HEK293T (cell line): Measurements from ENCODE around the gene FLRT2.

Source experiments
- CTCF ChIA-PET: fragments of 350-600 bp; formaldehyde crosslinking; extraction: SDS; loops from one replicate; lab custom pipeline; 2021; ENCODE audit warnings: antibody characterized with exemption, inconsistent platforms; lab: Yijun Ruan, JAX
- POLR2A ChIA-PET: fragments of 350-600 bp; formaldehyde crosslinking; extraction: SDS; loops from one replicate; lab custom pipeline; 2020; ENCODE audit warnings: antibody characterized with exemption, inconsistent platforms; lab: Yijun Ruan, JAX
- DNase-seq: peaks from one replicate; pipeline ENCODE4 v3.0.0; 2012; ENCODE audit warnings: mixed read lengths; ENCODE audit errors: extremely low spot score
- ARNT ChIP-seq: fragments of 450-650 bp; IDR thresholded peaks from 2 replicates; pipeline ENCODE4 v1.6.1; 2017; ENCODE audit warnings: mild to moderate bottlenecking
- BHLHE40 ChIP-seq: fragments of 450-650 bp; IDR thresholded peaks from 2 replicates; pipeline ENCODE4 v1.6.1; 2016; ENCODE audit warnings: mild to moderate bottlenecking, moderate library complexity, borderline replicate concordance
- CTBP1 ChIP-seq: fragments of 450-650 bp; IDR thresholded peaks from 2 replicates; pipeline ENCODE4 v1.6.1; 2016; ENCODE audit warnings: borderline replicate concordance
- ELF4 ChIP-seq: fragments of 450-650 bp; IDR thresholded peaks from 2 replicates; pipeline ENCODE4 v1.6.1; 2017; ENCODE audit warnings: antibody characterized with exemption
- FOXA1 ChIP-seq: fragments of 450-650 bp; IDR thresholded peaks from 2 replicates; pipeline ENCODE4 v1.6.1; 2016; ENCODE audit warnings: mild to moderate bottlenecking
- FOXK2 ChIP-seq: fragments of 450-650 bp; IDR thresholded peaks from 2 replicates; pipeline ENCODE4 v1.6.1; 2016; ENCODE audit warnings: mild to moderate bottlenecking
- FOXM1 ChIP-seq: fragments of 450-650 bp; IDR thresholded peaks from 2 replicates; pipeline ENCODE4 v1.6.1; 2017; ENCODE audit warnings: mild to moderate bottlenecking, borderline replicate concordance
- HDGF ChIP-seq: fragments of 450-650 bp; IDR thresholded peaks from 2 replicates; pipeline ENCODE4 v1.6.1; 2017; ENCODE audit warnings: antibody characterized with exemption, borderline replicate concordance
- L3MBTL2 ChIP-seq: fragments of 450-650 bp; conservative IDR thresholded peaks from 2 replicates; pipeline ENCODE4 v1.6.1; 2016; ENCODE audit warnings: mild to moderate bottlenecking
- LEF1 ChIP-seq: fragments of 450-650 bp; IDR thresholded peaks from 2 replicates; pipeline ENCODE4 v1.6.1; 2017; ENCODE audit warnings: mild to moderate bottlenecking, borderline replicate concordance
- NFRKB ChIP-seq: fragments of 450-650 bp; IDR thresholded peaks from 2 replicates; pipeline ENCODE4 v1.6.1; 2016; ENCODE audit warnings: mild to moderate bottlenecking, moderate library complexity
- SP1 ChIP-seq: fragments of 450-650 bp; IDR thresholded peaks from 2 replicates; pipeline ENCODE4 v1.6.1; 2017
- SUZ12 ChIP-seq: fragments of 450-650 bp; IDR thresholded peaks from 2 replicates; pipeline ENCODE4 v1.6.1; 2016; ENCODE audit warnings: mild to moderate bottlenecking
- TARDBP ChIP-seq: fragments of 450-650 bp; IDR thresholded peaks from 2 replicates; pipeline ENCODE4 v1.6.1; 2016
- ZNF384 ChIP-seq: fragments of 450-650 bp; IDR thresholded peaks from 2 replicates; pipeline ENCODE4 v1.6.1; 2016
- TF ChIP-seq, protein P1 (sequence below): fragments of 450-650 bp; IDR thresholded peaks from 2 replicates; pipeline ENCODE4 v1.6.1; 2016

The FLRT2 gene

DNA sequence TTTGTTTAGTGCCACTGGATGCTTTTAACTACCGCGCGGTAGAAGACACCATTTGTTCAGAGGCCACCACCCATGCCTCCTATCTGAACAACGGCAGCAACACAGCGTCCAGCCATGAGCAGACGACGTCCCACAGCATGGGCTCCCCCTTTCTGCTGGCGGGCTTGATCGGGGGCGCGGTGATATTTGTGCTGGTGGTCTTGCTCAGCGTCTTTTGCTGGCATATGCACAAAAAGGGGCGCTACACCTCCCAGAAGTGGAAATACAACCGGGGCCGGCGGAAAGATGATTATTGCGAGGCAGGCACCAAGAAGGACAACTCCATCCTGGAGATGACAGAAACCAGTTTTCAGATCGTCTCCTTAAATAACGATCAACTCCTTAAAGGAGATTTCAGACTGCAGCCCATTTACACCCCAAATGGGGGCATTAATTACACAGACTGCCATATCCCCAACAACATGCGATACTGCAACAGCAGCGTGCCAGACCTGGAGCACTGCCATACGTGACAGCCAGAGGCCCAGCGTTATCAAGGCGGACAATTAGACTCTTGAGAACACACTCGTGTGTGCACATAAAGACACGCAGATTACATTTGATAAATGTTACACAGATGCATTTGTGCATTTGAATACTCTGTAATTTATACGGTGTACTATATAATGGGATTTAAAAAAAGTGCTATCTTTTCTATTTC is 93.2 kb downstream of the FLRT2 start:
- no peak for DNase-seq
- TF ChIP-seq ZNF384 = no peak
- TF ChIP-seq TARDBP = no peak
- no peak for TF ChIP-seq L3MBTL2
- no peak for TF ChIP-seq CTBP1
- no peak for TF ChIP-seq FOXK2
- no peak for TF ChIP-seq HDGF
- TF ChIP-seq SP1 = no peak
- TF ChIP-seq FOXA1 = no peak
- no peak for TF ChIP-seq BHLHE40
- TF ChIP-seq, protein P1, sequence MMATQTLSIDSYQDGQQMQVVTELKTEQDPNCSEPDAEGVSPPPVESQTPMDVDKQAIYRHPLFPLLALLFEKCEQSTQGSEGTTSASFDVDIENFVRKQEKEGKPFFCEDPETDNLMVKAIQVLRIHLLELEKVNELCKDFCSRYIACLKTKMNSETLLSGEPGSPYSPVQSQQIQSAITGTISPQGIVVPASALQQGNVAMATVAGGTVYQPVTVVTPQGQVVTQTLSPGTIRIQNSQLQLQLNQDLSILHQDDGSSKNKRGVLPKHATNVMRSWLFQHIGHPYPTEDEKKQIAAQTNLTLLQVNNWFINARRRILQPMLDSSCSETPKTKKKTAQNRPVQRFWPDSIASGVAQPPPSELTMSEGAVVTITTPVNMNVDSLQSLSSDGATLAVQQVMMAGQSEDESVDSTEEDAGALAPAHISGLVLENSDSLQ = no peak
- POLR2A ChIA-PET = no interaction called here
- CTCF ChIA-PET = no interaction called here

DNA sequence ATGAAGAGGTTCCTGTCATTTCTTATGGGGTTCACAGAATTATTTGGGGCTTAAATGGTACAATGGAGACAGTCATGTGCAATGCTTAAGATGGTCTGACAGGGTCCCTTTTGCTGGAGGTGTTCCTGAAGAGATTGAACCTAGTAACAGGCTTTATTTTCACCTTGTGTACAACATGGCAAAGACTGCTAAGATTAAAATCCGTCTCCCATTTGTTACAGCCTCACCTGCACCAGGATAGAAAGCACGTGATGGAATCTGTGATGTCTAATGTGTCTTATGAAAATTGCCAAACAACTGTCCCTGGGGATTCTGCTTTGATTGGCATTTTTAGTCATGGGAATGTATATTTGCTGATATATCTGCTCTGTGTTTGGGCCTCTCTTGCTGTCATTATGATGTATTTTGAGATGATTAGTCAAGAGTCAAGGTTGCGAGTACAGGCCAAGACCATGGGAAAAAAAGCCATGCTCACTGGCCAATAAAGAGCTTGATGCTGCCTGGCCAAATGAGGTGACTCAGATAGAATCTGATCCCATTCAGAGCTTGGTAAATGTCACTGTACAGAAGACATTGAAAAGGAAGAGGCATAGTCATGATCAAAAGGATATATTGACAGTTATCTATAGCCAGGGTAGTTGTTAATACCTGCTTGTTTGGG is 96.1 kb downstream of the FLRT2 start:
- DNase-seq = no peak
- ChIA-PET CTCF (no interaction called here), POLR2A (no interaction called here)
- no peak for TF ChIP-seq HDGF
- TF ChIP-seq LEF1 = no peak
- TF ChIP-seq CTBP1 = no peak
- no peak for TF ChIP-seq NFRKB
- no peak for TF ChIP-seq ARNT
- no peak for TF ChIP-seq TARDBP
- TF ChIP-seq SP1 = no peak
- TF ChIP-seq BHLHE40 = no peak
- TF ChIP-seq ZNF384 = no peak
- TF ChIP-seq ELF4 = no peak
- no peak for TF ChIP-seq FOXK2
- no peak for TF ChIP-seq FOXA1
- no peak for TF ChIP-seq SUZ12
- no peak for TF ChIP-seq L3MBTL2
- TF ChIP-seq, protein P1 = no peak
- TF ChIP-seq FOXM1 = no peak

DNA sequence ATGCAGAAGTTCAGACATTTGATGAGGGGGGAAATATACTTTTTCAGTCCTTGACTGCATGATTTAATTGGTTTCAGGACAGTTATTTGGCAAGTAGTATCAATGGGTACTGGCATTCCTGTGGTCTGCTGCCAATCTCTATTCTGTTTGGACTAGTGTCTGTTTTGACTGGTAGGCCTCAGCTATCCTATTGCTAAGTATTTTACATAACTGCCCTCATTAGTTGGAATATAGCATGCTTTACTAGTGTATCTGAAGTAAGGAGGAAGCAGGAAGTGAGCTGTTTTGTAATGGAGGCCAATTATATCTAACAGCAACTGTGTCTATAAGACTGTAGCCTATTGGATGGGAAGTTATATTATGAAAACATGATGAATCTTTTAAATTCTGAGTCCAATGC is 104.3 kb downstream of the FLRT2 start:
- CTCF ChIA-PET = no interaction called here
- POLR2A ChIA-PET = no interaction called here
- TF ChIP-seq FOXK2 (no peak), BHLHE40 (no peak), SP1 (no peak)
- no peak for DNase-seq

DNA sequence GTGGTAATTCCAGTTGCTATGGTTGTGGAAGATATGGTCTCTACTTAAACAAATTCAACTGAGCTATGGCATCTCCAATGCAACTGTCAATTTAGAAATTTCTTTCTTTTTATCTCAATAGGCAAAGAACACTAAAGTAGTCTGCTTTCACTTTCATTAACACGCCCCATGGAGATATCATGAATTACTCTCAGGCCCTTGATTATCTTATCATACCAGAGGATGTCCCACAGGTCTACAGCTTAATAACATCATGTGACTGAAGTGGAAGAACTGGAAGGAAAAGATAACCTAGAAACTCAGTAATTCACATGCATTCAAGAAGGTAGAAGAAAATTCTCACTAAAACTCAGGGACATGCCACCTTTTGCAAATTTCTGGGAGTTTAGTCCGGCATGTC is 114.3 kb downstream of the FLRT2 start:
- no peak for DNase-seq
- CTCF ChIA-PET = no interaction called here
- POLR2A ChIA-PET = no interaction called here
- TF ChIP-seq NFRKB = no peak
- TF ChIP-seq SUZ12 = no peak
- no peak for TF ChIP-seq LEF1
- no peak for TF ChIP-seq FOXM1
- TF ChIP-seq HDGF = no peak

DNA sequence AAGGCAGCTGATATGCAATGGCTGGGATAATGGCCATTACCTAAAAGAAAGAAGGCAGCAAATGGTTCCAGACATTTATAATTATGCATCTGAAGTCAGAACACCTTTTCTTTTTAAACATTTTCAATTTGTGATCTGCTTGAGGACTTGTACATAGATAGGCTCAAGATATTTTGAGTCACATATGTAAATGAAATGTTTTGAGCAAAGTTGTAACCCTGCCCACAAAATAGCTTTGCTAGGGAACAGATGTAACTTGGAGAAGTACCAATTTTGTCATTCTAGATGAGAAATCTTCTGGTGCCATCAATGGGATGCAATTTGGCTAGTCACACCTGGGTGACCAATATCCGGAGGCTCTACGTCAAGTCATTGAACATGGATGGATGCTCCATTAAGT is 123.1 kb downstream of the FLRT2 start:
- CTCF ChIA-PET = no interaction called here
- TF ChIP-seq HDGF = no peak
- TF ChIP-seq NFRKB = no peak
- TF ChIP-seq SP1 = no peak
- TF ChIP-seq LEF1 = no peak
- no peak for TF ChIP-seq ZNF384
- TF ChIP-seq ELF4 = no peak
- no peak for TF ChIP-seq SUZ12
- TF ChIP-seq, protein P1 = no peak
- TF ChIP-seq TARDBP = no peak
- TF ChIP-seq FOXA1 = no peak
- TF ChIP-seq L3MBTL2 = no peak
- TF ChIP-seq ARNT = no peak
- no peak for TF ChIP-seq FOXM1
- TF ChIP-seq BHLHE40 = no peak
- TF ChIP-seq FOXK2 = no peak
- TF ChIP-seq CTBP1 = no peak
- POLR2A ChIA-PET = no interaction called here
- no peak for DNase-seq

DNA sequence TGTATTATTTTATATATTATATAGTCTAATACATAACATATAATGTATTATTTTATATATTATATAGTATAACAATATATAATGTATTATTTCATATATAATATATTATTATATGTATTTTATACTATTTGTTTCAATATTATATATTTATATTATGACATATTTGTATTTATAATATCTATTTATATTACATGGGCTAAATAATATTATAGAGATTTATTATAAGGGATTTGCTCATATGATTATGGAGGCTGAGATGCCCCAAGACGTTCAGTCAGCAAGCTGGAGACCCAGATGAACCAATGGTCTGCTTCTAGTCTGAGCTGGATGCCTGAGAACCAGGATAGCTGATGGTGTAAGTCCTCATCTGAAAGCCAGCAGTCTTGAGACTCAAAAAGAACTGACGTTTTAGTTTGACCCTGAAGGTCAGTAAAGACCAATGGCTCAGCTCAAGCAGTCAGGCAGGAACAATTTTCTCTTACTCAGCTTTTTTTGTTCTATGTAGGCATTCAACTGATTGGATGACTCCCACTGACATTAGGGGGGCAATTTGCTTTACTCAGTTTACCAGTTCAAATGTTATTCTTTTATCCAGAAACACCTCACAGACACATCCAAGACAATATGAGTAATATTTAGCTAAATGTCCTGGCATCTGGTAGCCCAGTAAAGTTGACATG is 130.4 kb downstream of the FLRT2 start:
- ChIA-PET CTCF (no interaction called here), POLR2A (no interaction called here)
- DNase-seq = no peak
- TF ChIP-seq ARNT (no peak), SUZ12 (no peak), FOXM1 (no peak), NFRKB (no peak), SP1 (no peak), L3MBTL2 (no peak), ELF4 (no peak), ZNF384 (no peak), CTBP1 (no peak), LEF1 (no peak), HDGF (no peak), BHLHE40 (no peak), TARDBP (no peak)
- TF ChIP-seq, protein P1 = no peak
